Muscle layer of duodenum (tissue), 2 donors: ENCODE measurements around the gene GALNT14.

Source experiments
- H3K27ac ChIP-seq: one replicate; pipeline ENCODE4 v1.7.0; 2013; ENCODE audit warnings: mild to moderate bottlenecking, low read length
- H3K27me3 ChIP-seq: one replicate; pipeline ENCODE4 v1.7.0; 2013; ENCODE audit warnings: low read depth, mild to moderate bottlenecking, control low read depth, low read length
- H3K36me3 ChIP-seq, 2 donors: one replicate each; pipeline ENCODE4 v1.7.0; 2013; ENCODE audit warnings: low read length in 2 of 2, control low read depth in 1 of 2, mild to moderate bottlenecking in 1 of 2; ENCODE audit not compliant: insufficient read depth in 2 of 2, control insufficient read depth in 1 of 2
- H3K4me1 ChIP-seq, 2 donors: one replicate each; pipeline ENCODE4 v1.7.0; 2013; ENCODE audit warnings: low read length in 2 of 2, mild to moderate bottlenecking in 2 of 2, control low read depth in 1 of 2, moderate library complexity in 1 of 2; ENCODE audit not compliant: insufficient read depth in 2 of 2, control insufficient read depth in 1 of 2
- H3K4me3 ChIP-seq, 2 donors: one replicate each; pipeline ENCODE4 v1.7.0; 2013; ENCODE audit warnings: low read length in 2 of 2, low read depth in 1 of 2, mild to moderate bottlenecking in 1 of 2
- H3K9me3 ChIP-seq, 2 donors: one replicate each; pipeline ENCODE4 v1.7.0; 2013; ENCODE audit warnings: low read length in 2 of 2, control low read depth in 1 of 2, mild to moderate bottlenecking in 1 of 2; ENCODE audit not compliant: control insufficient read depth in 1 of 2
- donor health status: healthy.

Gene GALNT14

GRCh38 chr2:31027549-31027948, 110.7 kb downstream of the GALNT14 start:
- H3K4me3 ChIP-seq: no peak overlapping the region
- H3K36me3 ChIP-seq: no peaks in the 10 kb centered on the region
- H3K27me3 ChIP-seq: no peaks in the 10 kb centered on the region
- H3K4me1 ChIP-seq: no peaks in the 10 kb centered on the region
- H3K27ac ChIP-seq: no peak overlapping the region
- H3K9me3 ChIP-seq: no peaks in the 10 kb centered on the region

DNA sequence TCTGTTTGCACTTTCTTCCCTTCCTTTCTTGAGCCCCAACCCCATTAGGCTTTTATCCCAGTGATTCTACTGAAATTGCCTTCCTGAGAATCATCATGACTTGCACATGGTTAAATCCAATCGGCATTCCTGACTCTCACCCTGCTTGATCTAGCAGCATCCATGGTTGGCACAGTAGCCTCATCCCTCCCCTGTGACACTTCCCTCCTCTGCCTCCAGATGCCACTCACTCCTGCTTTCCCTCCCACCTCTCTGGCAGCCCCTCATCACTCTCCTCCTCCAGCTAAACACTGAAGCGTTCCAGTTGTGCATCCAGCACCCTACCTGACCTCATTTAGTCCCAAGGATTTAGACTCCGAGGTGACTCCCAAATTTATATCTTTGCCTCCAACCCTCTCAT, 114.7 kb downstream of the GALNT14 start:
- no peaks in the 10 kb centered on the region for H3K4me1 ChIP-seq
- H3K9me3 ChIP-seq: no peaks in the 10 kb centered on the region
- no peaks in the 10 kb centered on the region for H3K36me3 ChIP-seq
- no peak overlapping the region for H3K4me3 ChIP-seq
- H3K27ac ChIP-seq: no peak overlapping the region
- no peaks in the 10 kb centered on the region for H3K27me3 ChIP-seq

DNA sequence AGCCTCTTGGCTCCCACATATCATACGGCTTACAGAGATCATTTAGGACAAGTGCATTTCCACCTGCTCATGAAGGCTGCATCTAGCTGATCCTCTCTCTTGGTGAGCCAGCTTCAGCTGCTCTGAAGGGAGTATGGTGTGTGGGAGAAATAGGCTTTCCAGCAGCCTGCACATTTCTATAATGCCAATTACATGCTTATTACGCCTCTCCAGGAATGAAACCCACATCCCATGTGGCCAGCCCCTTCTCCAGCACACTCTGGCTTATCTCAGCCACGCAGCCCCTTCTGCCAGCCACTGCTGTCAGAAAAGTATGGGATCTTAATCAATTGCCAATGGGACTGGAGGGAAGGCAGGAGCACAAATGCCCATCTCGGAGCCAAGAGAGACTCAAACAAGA, 117.5 kb downstream of the GALNT14 start:
- no peaks in the 10 kb centered on the region for H3K4me1 ChIP-seq
- no peaks in the 10 kb centered on the region for H3K9me3 ChIP-seq
- no peaks in the 10 kb centered on the region for H3K27me3 ChIP-seq
- H3K4me3 ChIP-seq: no peak overlapping the region
- H3K27ac ChIP-seq: no peak overlapping the region
- H3K36me3 ChIP-seq: no peaks in the 10 kb centered on the region

DNA sequence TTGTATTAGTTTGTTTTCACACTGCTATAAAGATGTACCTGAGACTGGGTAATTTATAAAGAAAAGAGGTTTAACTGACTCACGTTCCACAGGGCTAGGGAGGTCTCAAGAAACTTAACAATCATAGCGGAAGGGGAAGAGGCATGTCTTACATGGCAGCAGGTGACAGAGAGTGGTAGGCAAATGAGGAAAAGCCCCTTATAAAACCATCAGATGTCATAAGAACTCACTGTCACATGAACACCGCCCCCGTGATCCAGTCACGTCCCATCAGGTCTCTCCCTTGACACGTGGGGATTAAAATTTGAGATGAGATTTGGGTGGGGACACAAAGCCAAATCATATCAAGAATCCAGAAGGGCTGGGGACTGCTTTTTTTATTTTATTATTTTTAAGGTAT, 120.0 kb downstream of the GALNT14 start:
- H3K27me3 ChIP-seq: no peaks in the 10 kb centered on the region
- no peaks in the 10 kb centered on the region for H3K9me3 ChIP-seq
- no peaks in the 10 kb centered on the region for H3K36me3 ChIP-seq
- H3K27ac ChIP-seq: no peak overlapping the region
- no peaks in the 10 kb centered on the region for H3K4me1 ChIP-seq
- no peak overlapping the region for H3K4me3 ChIP-seq

GRCh38 chr2:31016648-31017047, 121.6 kb downstream of the GALNT14 start:
- Histone ChIP-seq H3K27me3 (no peaks in the 10 kb centered on the region), H3K4me1 (no peaks in the 10 kb centered on the region), H3K27ac (no peak overlapping the region), H3K4me3 (no peak overlapping the region), H3K9me3 (no peaks in the 10 kb centered on the region), H3K36me3 (no peaks in the 10 kb centered on the region)

- no peaks in the 10 kb centered on the region for H3K4me1 ChIP-seq
- no peaks in the 10 kb centered on the region for H3K36me3 ChIP-seq
- no peaks in the 10 kb centered on the region for H3K9me3 ChIP-seq
- no peaks in the 10 kb centered on the region for H3K27me3 ChIP-seq
- no peak overlapping the region for H3K27ac ChIP-seq
- no peak overlapping the region for H3K4me3 ChIP-seq
Measured at GRCh38 chr2:31014516-31014915, 123.7 kb downstream of the GALNT14 start.

DNA sequence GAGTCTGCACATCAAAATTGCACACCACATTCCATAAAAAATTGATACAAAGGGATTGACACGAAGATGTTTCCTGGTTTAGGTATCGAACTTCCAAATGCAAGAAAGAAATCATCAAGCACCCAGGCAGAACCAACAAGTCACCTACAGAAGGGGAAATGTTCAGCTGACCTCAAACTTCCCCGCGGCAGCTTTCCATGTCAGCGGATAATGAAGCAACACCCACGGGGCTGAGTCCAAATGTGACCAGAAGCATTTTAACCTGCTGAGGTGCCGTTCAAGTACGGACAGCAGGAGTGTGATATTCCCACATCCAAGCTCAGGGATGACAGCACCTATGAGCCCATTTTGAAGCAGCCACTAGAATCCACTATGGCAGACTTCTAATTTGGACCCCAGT, 124.9 kb downstream of the GALNT14 start:
- H3K4me1 ChIP-seq: no peaks in the 10 kb centered on the region
- no peaks in the 10 kb centered on the region for H3K27me3 ChIP-seq
- H3K36me3 ChIP-seq: no peaks in the 10 kb centered on the region
- H3K27ac ChIP-seq: no peak overlapping the region
- no peak overlapping the region for H3K4me3 ChIP-seq
- H3K9me3 ChIP-seq: no peaks in the 10 kb centered on the region

GRCh38 chr2:31012406-31012805, 125.8 kb downstream of the GALNT14 start:
- no peak overlapping the region for H3K27ac ChIP-seq
- H3K36me3 ChIP-seq: no peaks in the 10 kb centered on the region
- no peak overlapping the region for H3K4me3 ChIP-seq

GRCh38 chr2:31011587-31011986, 126.7 kb downstream of the GALNT14 start:
- H3K27ac ChIP-seq: no peak overlapping the region
- H3K4me3 ChIP-seq: no peak overlapping the region
- no peaks in the 10 kb centered on the region for H3K27me3 ChIP-seq

More at GRCh38 chr2:31012406-31012805, 125.8 kb downstream of the GALNT14 start:
- Histone ChIP-seq H3K27me3 (no peaks in the 10 kb centered on the region), H3K9me3 (no peaks in the 10 kb centered on the region), H3K4me1 (no peaks in the 10 kb centered on the region)

DNA sequence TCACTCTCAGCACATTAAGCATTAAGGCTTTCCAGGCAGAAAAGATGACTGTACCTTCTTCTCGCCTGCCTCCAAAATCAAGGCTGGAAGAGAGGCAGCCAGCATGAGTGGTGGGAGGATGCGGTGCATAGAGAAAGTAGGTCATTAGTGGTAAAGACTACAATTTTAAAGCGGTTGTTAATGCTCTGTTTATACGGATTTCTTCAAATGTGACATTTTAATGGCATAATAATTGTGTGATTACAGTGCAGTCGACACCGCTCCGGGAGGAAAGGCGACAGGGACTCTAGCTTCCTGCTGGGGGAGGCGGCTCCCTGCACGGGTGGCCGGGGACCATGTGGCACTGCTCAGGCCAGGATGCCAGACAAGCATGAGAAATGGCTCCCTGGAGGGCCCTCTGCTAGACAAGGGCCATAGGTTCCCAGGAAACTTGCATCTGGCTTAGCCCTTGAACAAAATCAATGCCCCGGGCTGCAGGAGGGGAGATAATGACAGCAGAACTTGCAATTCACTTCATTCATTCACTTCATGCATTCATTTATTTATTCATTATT, 129.6 kb downstream of the GALNT14 start:
- Histone ChIP-seq H3K27ac (no peak overlapping the region), H3K27me3 (no peaks in the 10 kb centered on the region), H3K4me1 (no peaks in the 10 kb centered on the region), H3K4me3 (no peak overlapping the region), H3K36me3 (no peaks in the 10 kb centered on the region), H3K9me3 (no peaks in the 10 kb centered on the region)

More at GRCh38 chr2:31011587-31011986, 126.7 kb downstream of the GALNT14 start:
- Histone ChIP-seq H3K4me1 (no peaks in the 10 kb centered on the region), H3K9me3 (no peaks in the 10 kb centered on the region), H3K36me3 (no peaks in the 10 kb centered on the region)

GRCh38 chr2:31004257-31004656, 134.0 kb downstream of the GALNT14 start:
- no peak overlapping the region for H3K27ac ChIP-seq
- no peaks in the 10 kb centered on the region for H3K9me3 ChIP-seq
- no peak overlapping the region for H3K4me3 ChIP-seq
- H3K36me3 ChIP-seq: no peaks in the 10 kb centered on the region
- H3K27me3 ChIP-seq: no peaks in the 10 kb centered on the region
- no peaks in the 10 kb centered on the region for H3K4me1 ChIP-seq

DNA sequence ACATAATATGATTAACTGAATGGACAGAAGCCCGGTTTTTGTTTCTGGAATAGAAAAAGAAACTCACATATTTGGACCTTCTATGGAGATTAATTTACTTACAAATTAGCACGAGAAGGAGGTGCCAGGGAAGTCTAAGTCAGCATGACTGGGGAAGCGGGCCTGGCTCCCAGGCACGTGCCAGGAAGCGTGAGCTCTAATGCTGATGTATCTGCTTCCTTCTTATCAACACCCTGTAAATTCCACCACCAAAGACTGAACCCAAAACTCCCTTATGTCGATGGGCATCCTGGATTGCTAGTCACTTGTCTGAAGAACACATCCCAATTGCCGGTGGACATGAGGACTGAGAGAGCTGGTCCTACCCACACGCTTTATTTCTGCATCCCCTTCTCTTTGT, 134.5 kb downstream of the GALNT14 start:
- no peak overlapping the region for H3K4me3 ChIP-seq
- H3K9me3 ChIP-seq: no peaks in the 10 kb centered on the region
- no peaks in the 10 kb centered on the region for H3K27me3 ChIP-seq
- H3K4me1 ChIP-seq: no peaks in the 10 kb centered on the region
- no peak overlapping the region for H3K27ac ChIP-seq
- no peaks in the 10 kb centered on the region for H3K36me3 ChIP-seq
